ENCODE measurements around the gene HSPG2. TPM values are rescaled to one million over a fixed set of nuclear protein-coding genes. Genes with fewer than 3 reads are reported as not detected.
"Not testable (repeated sequence)": the region's sequence is repeated elsewhere in the genome, so short reads cannot be mapped to it uniquely, and the experiment has no call there.

The HSPG2 gene
- total RNA-seq, 1 experiment from 2014 or later, result 106 TPM

GRCh38 chr1:21801100-21801499 lies 136.0 kb downstream of the HSPG2 start:
- peak; percentile 31 for DNase-seq (ENCODE audit: low read depth)

DNA sequence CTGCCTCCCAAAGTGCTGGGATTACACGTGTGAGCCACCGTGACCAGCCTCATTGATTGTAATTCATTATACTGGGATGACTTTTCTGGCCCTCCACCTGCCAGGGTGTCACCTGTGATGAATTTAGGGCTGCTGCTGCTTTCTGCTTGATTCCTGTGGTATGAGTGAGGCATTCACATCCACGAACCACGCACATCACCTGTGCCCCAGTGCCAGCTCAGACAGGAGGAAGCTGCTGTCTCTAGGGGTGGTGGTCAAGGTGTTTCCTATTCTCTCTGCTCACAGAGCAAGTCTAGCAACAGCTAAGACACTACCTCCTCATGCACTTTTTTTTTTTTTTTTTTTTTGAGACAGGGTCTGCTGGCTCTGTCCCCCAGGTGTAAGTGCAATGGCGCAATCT lies 137.4 kb downstream of the HSPG2 start:
- no peak for DNase-seq (ENCODE audit: low read depth)

DNA sequence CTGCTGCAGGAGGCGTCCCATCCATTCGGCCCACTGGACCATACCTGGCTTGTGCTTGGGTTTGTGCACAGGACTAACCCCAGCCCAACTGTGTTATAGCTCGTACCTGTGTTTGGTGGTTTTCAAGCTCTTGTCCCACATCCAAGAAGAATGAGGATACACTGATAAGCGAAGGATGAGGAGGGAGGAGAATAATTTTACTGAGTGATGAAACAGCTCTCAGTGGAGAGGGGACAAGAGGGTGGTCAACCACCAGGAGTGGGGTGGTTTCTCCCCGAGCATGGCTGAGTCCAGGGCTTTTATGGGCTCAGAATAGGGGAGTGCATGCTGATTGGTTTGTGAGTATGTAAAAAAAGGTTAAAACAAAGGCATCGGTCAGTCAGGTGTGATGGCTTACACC lies 142.0 kb downstream of the HSPG2 start:
- DNase-seq (ENCODE audit: low read depth), result no peak

GRCh38 chr1:21794656-21795055 lies 142.5 kb downstream of the HSPG2 start:
- DNase-seq (ENCODE audit: low read depth), result no peak

DNA sequence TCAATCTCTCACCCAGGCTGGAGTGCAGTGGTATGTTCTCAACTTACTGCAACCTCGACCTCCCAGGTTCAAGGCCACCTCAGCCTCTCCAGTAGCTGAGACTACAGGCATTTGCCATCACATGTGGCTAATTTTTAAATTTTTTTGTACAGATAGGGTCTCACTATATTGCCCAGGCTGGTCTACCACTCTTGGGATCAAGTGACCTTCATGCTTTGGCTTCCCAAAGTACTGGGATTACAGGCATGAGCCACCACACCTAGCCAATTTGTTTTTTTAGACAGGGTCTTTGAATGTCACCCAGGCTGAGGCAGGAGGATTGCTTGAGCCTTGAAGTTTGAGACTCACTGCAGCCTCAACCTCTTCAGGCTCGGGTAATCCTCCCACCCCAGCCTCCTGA lies 144.0 kb downstream of the HSPG2 start:
- DNase-seq (ENCODE audit: low read depth), result no peak

GRCh38 chr1:21786640-21787039 lies 150.5 kb downstream of the HSPG2 start:
- DNase-seq (ENCODE audit: low read depth), result no peak

- not testable (repeated sequence) for DNase-seq (ENCODE audit: low read depth)
Observed at GRCh38 chr1:21785764-21786163, 151.3 kb downstream of the HSPG2 start.

- DNase-seq (ENCODE audit: low read depth), result no peak
Observed at GRCh38 chr1:21783679-21784603, 153.2 kb downstream of the HSPG2 start.

DNA sequence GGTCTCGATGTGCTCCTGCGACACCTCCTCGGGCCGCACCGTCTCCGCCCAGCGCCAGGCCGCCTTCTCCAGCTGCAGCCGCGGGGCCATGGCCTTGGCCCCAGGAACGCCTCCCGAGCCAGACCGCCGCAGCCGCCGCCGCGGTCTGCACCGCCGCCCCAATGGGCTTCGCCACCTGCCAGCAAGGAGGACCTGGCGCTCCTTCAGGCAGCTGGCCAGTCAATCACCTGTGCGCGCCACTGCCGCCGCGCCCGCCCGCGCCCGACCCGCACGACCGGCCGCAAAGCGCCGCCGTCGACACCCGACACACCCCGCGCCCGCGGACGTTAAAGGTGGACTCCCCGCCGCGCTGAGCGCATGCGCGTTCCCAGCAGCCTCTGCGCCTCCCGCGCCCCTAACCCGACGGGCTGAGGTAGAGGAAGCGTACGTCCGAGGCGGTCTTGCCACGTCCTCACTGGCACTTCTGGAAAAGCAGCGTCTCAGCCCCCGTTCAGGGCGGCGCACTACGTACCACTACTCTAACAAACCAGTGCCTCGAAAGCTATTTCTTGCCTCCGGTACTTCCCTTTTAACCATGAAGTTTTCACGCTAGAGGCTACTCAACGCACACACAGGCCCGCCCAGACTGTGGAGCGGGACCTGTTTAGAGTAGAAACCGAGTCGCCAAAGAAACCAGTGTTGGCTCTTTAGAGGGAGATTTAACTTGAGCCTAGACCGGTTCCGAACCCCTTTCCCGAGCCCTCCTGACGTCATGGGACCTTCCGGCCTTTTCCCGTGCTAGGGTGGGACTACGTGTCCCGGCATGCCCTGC lies 154.0 kb downstream of the HSPG2 start, which contains the start of gene USP48:
Gene USP48 (minus strand): TSS at position 282 of the 811 bp plus-strand sequence. CDS start 192 bp downstream, at position 90.
- DNase-seq (ENCODE audit: low read depth), result peak; percentile 94

GRCh38 chr1:21782349-21782867 lies 154.7 kb downstream of the HSPG2 start:
- DNase-seq (ENCODE audit: low read depth), result peak; percentile 60

DNA sequence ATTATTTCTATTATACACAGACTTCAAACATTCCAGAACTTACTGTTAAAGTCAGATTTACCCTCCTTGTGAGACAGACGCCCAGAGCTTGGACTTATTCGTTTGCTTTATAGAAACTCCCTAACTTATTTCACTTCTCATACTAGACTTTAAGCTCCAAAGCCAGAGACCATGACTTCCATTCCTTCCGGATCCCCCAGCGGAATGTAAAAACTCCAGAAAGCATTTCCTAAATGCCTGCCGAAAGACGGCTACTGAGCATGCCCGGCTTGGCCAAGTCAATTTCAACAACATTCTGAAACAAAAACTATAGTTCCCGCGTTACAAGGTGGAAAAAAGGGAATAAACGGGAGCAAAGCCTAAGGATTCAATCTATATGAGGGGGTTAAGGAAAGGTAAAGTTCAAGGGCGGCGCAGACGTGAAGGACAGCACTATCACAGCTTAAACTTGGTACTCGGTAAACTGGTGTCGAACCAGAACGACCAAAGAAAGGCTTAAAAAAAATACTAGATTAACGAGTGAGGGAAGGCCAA lies 155.2 kb downstream of the HSPG2 start:
- peak; percentile 40 for DNase-seq (ENCODE audit: low read depth)

DNA sequence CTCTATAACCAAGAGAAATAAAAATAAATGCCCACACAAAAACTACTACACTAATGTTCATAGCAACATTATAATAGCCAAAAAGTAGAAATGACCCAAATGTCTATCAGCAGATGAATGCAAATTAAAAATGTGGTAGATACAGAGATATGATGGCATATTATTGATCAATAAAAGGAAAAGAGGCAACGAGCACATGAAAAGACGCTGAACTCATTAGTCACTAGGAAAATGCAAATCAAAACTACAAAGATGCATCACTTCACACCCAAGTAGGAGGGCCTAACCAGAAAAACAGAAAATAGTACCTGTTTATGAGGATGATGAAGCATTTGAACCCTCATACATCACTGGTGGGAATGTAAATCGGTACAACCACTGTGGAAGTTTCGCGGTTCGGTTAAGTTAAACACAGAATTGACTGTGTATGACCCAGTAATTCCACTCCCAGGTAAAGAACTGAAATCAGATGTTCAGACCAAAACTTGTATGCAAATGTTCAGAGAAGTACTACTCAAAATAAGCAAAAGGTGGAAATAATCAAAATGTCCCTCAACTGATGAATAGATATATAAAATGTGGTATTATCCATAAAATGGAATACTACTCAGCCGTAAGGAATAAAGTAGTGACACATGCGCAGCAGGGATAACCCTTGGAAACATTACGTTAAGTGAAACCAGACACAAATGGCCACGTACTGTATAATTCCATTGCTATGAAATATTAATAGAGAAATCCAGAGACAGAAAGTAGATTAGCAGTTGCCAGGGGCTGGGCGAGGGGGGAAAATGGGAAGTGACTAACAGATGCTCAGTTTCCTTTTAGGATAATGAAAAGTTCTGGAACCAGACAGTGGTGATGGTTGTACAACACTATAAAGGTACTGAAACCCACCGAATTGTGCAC lies 157.2 kb downstream of the HSPG2 start:
- DNase-seq (ENCODE audit: low read depth), result no peak

DNA sequence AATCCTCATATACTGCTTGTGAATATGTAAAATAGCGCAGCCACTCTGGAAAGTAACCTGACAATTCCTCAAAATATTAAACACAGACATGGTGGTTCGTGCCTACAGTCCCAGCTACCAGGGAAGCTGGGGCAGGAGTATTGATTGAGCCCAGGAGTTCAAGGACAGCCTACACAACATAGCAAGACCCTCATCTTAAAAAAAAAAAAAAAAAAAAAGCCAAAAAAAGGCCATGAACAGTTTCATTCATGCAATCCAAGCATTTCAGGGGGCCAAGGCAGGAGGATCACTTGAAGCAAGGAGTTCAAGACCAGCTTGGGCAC lies 158.7 kb downstream of the HSPG2 start:
- DNase-seq (ENCODE audit: low read depth), result no peak

DNA sequence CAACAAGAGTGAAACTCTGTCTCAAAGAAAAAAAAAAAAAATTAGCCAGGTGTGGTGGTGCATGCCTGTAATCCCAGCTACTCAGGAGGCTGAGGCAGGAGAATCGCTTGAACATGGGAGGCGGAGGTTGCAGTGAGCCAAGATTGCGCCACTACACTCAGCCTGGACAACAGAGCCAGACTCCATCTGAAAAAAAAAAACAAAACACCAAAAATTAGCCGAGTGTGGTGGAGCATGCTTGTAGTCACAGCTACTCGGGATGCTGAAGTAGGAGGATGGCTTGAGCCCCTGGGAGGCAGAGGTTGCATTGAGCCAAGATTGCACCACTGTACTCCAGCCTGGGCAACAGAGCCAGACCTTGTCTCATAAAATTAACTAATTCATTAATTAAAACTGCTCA lies 160.2 kb downstream of the HSPG2 start:
- not testable (repeated sequence) for DNase-seq (ENCODE audit: low read depth)

DNA sequence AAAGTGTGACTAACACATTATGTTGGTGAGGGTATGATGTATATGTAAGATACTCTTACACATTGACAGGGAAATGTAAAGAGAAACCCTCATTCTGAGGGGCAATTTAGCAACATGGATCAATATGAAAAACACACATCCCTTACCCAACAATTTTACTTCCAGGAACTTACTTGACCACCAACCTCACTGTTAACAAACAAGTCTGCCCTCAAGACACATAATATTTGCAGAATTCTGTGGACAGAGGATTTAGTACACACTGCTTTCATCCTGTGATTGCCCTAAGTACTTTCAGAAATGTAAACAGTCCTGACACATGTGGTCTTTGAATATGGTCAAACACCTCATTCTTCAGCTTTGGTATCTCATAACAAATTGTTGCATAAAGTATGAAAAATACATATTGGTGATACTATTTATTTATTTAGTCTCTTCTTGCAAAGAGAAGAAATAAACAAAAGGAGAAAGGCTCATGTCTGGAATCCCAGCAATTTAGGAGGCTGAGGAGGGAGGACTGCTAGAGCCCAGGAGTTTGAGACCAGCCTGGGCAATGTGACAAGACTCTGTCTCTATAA lies 161.0 kb downstream of the HSPG2 start:
- DNase-seq (ENCODE audit: low read depth), result peak; percentile 47

GRCh38 chr1:21775550-21775914 lies 161.6 kb downstream of the HSPG2 start:
- no peak for DNase-seq (ENCODE audit: low read depth)

GRCh38 chr1:21774835-21775549 lies 162.1 kb downstream of the HSPG2 start:
- no peak for DNase-seq (ENCODE audit: low read depth)

- no peak for DNase-seq (ENCODE audit: low read depth)
Observed at GRCh38 chr1:21773585-21773984, 163.5 kb downstream of the HSPG2 start.
